LNCAP (cell line): ENCODE data around the gene ZRANB1.

ENCODE experiments used
- TF ChIP-seq, protein P1 (sequence below): fragments of 450-650 bp; IDR thresholded peaks from 2 replicates; pipeline ENCODE4 v1.5.1; 2017; ENCODE audit warnings: mild to moderate bottlenecking

The ZRANB1 gene

DNA sequence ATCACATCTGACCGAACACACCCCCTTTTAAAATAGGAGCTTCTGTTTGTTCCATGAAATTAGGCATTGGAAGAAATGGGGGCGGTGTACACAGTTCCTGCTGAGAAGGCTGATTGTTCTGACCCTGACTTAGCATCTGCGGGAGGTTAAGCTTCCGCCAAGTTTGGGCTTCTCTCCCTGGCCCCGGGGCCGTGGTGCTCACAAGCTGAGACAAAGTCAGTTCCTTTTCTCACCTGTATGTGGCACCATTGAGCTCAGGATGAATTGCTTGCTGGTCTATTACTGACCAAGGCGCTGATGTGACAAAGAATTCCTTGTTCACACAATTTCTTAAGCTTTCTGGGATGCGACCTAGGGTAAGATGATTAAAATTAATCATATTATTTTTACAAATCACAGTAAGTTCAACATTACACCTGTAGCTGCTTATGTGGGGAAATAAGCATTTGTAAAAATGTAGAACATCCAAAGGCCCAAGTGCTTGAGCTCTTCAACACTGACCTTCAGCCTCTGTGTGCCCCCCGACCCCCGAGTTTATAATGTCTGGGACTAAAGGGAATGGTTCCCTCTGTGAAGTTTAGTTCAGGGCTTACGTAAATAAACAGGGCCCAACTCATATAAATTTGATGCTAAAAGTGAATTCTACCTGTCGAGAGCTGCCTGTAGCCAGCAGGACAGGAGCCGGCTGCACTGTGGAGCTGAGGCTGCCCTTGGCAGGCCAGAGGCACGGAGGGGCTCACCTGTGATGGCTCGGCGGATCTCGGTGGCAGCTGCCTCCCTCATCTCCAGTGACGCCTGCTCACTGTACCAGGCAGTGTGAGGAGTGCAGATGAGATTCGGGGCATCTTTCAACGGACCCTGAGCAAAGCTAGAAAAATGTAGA lies 50.8 kb downstream of the ZRANB1 start:
- TF ChIP-seq, protein P1, sequence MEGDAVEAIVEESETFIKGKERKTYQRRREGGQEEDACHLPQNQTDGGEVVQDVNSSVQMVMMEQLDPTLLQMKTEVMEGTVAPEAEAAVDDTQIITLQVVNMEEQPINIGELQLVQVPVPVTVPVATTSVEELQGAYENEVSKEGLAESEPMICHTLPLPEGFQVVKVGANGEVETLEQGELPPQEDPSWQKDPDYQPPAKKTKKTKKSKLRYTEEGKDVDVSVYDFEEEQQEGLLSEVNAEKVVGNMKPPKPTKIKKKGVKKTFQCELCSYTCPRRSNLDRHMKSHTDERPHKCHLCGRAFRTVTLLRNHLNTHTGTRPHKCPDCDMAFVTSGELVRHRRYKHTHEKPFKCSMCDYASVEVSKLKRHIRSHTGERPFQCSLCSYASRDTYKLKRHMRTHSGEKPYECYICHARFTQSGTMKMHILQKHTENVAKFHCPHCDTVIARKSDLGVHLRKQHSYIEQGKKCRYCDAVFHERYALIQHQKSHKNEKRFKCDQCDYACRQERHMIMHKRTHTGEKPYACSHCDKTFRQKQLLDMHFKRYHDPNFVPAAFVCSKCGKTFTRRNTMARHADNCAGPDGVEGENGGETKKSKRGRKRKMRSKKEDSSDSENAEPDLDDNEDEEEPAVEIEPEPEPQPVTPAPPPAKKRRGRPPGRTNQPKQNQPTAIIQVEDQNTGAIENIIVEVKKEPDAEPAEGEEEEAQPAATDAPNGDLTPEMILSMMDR: peak; percentile 83

DNA sequence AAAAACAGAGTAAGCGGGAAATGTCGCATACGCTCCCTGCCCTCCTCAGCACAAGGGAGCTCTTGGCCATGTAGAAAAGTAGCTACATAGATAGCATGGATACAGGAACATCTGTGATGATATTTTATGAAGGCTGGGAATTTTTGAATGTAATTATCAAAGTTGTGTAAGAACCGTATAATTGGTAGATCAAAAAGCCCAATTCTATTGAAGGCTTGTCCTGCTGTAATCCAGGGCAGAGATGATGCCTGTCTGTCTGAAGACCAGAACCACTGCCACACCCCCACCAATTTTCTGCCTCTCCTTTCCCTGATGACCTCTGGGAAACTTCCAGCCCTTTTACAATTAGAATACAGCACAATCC lies 51.4 kb downstream of the ZRANB1 start:
- TF ChIP-seq, protein P1: no peak

DNA sequence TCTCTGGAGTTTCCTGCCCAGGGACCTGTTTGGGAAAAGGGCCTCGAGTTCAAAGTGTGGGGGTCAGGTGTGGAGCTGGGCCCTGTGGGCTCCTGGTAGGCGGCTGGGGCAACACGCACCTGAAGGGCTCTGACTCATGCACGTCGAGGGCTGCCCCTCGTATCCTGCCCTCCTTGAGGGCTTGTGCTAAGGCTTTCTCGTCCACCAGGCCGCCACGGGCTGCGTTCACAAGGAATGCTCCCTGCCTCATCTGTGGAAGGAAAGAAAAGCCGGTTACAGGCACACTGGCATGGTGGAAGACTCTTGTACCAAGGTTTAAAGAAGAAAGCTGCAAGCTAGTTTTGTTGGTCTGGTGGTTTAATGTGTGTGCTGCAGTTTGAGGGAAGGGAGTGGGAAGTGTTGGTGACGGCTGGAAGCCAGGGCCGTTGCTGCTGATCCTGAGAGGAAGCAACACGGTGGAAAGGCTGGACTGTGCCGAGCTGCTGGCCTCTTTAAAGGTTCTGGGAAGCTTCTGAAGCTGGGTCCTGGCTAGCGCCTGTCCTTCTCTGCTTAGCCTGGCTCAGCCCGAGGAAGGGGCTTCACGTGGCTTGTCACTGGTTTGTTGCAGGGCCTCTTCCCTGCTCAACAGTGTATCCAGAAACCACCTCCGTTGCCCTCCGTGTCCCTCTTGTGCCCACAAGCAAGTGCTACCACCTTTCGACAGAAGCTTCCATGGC lies 52.0 kb downstream of the ZRANB1 start:
- TF ChIP-seq, protein P1: no peak

DNA sequence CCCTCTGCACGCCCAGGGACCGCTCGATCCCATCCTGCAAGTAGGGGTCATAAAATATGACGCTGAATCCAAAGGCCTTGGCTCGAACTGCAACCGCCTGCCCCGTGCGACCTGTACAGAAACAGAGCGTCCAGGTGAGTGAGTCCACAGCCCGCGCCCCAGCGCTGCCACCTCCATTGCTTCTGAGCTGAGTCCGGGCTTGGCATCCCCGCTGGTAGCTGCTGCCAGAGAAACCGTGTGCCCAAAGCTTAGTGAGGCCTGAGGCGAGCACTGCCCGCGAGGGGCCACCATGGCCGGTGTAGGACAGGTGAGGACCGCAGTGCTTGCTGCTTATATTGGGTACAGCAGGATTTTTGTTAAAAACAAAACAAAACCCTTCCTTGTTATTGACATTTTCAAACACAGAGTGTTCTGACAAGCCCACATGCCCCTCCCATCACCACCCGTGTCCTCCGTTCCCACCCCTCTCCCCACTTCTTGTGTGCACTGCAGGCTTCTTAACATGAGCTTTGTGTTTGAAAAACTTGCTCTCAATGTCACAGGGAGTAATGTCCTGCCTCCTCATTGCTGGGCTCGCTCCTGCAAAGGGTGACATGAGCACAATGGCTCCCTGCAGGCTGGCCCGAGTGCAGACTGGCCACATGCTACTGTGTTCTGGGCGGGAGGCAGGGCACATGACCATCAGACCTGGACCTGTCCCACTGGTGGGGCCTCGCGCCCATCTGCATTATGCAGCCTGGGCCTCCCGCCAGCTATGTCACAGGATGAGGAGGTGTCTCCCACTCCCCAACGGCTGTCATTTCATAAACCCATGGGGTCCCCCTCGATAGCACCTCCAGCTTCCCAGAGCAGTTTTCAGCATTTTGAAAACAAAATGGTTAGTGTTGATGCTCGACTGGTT lies 52.9 kb downstream of the ZRANB1 start:
- TF ChIP-seq, protein P1: no peak

DNA sequence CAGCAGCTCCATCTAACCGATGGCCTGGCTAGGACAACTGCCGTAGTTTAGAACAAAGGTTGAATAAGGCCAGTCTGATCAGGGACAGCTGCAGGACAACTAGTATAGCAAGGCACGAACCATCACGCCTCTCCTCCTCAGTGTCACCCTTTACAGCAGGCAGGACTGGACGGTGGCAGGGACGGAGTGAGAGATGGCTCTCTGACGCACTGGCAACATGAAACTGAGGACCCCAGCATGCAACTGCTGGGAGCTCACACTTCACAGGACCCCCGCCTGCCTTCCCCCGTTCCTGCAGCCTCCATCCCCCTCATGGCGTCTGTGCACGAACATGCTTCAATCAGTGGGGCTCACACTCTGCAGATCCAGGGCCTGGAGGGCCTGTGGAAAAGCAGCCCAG lies 53.7 kb downstream of the ZRANB1 start:
- TF ChIP-seq, protein P1: no peak

DNA sequence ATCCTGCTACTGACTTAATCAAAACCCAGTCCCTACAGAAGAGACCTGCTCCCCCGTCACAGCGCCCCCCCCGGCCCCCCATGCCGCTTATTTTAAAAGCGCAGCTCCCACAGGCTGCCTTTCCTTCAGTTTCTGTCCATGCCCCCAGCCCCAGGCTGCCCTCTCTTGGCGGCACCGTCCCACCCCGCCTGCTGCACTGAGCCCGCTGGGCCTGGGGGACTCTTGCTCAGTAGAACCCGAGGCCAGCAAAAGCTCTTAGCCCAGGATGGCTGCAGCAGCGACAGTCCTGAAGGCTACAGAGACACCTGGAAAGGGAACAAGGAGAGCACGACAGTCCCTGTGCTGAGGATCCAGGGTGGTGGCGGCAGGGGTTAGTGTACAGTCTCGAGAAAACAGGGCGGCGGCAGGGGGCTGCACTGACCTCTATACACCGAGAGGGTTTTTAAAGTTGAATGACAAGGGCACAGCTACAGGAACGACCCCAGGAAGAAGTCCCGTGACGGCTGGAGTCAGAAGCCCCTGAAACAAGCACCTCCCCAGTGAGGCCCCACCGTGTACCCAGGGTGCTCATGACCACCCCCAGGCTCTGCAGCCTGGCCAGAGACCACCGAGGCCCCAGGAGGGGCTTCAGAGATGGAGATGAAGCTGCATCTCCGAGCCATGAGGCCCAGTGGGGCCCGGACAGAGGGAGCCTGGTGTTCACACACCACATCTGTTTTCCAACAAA lies 54.4 kb downstream of the ZRANB1 start:
- TF ChIP-seq, protein P1: no peak

DNA sequence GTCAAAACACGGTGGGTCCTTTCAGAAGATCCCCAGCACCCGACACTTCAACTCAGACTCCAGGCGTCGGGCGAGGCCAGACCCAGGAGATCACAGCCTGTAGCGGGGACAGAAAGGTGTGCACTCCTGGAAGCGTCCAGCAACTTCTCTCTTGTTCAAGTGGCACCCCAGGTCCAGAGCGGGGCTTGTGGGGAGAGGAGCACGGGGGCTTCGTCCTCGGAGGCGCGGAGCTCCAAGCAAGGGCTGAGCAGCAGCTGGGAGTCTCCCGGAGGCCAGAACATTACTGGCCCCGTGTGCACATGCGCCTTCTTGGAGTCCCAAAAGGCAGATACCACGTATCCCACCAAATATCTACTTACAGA lies 54.9 kb downstream of the ZRANB1 start:
- TF ChIP-seq, protein P1: no peak
